Sigmoid colon (tissue), 4 donors: Measurements from ENCODE around the gene SMYD4.

Experiments
- CTCF ChIP-seq, 4 experiments: fragments of 450-650 bp in 3 of 4; fragments of 200-600 bp in 1 of 4; IDR thresholded peaks; one replicate each; pipeline ENCODE4 v1.5.1; 2016 to 2019; ENCODE audit warnings: antibody characterized with exemption in 4 of 4, mild to moderate bottlenecking in 3 of 4, moderate library complexity in 2 of 4
- EP300 ChIP-seq, 4 donors: sonication (generic); formaldehyde crosslinking; IDR thresholded peaks; one replicate each; pipeline ENCODE4 v1.6.1; 2017; ENCODE audit warnings: antibody characterized with exemption in 4 of 4
- POLR2A ChIP-seq, 2 donors: fragments of 450-650 bp; IDR thresholded peaks; one replicate each; pipeline ENCODE4 v1.6.1; 2016; ENCODE audit warnings: antibody characterized with exemption in 2 of 2, mild to moderate bottlenecking in 2 of 2, moderate library complexity in 2 of 2
- POLR2AphosphoS5 ChIP-seq, 4 donors: sonication (generic); formaldehyde crosslinking; IDR thresholded peaks; one replicate each; pipeline ENCODE4 v1.6.1; 2017; ENCODE audit warnings: antibody characterized with exemption in 4 of 4

- no peak for TF ChIP-seq CTCF (IDR thresholded peaks at IDR 0.05)
- TF ChIP-seq POLR2AphosphoS5 (IDR thresholded peaks at IDR 0.05), result no peak
- TF ChIP-seq EP300 (IDR thresholded peaks at IDR 0.05), result no peak
- TF ChIP-seq POLR2A (IDR thresholded peaks at IDR 0.05), result no peak
Observed at GRCh38 chr17:1803280-1803679, 26.4 kb downstream of the SMYD4 start.
